ENCODE measurements around the gene RNASET2. TPM values are rescaled to one million over a fixed set of nuclear protein-coding genes. Genes with fewer than 3 reads are reported as not detected.

The RNASET2 gene
- total and polyA plus RNA-seq, 2 of the 13 experiments (the other 11 are each of a cell fraction or from before 2014, with no cell fraction given), result 44.6 to 597 TPM

- TF ChIP-seq TOE1 (CRISPR knock-in tag; IDR thresholded peaks at IDR 0.05), result no peak
- no peak for TF ChIP-seq MEF2D (CRISPR knock-in tag; IDR thresholded peaks at IDR 0.05)
- TF ChIP-seq MED8 (CRISPR knock-in tag; IDR thresholded peaks at IDR 0.05; ENCODE audit: insufficient replicate concordance), result no peak
- TF ChIP-seq SP4 (CRISPR knock-in tag; IDR thresholded peaks at IDR 0.05), result peak; percentile 44; the same call in 1 of the 2 replicates
- no peak for TF ChIP-seq ZFAT (CRISPR knock-in tag; conservative IDR thresholded peaks at IDR 0.05)
- TF ChIP-seq SIN3A (IDR thresholded peaks at IDR 0.05; ENCODE audit: borderline replicate concordance, low read depth, low read length), result 0 out of 2 replicates have a peak, but pooled peaks have one; percentile 22
- no peak for TF ChIP-seq ZNF562 (CRISPR knock-in tag; IDR thresholded peaks at IDR 0.05; ENCODE audit: borderline replicate concordance)
- peak; percentile 53 for TF ChIP-seq RAD21 (CRISPR knock-in tag; IDR thresholded peaks at IDR 0.05)
- TF ChIP-seq ZNF30 (CRISPR knock-in tag; IDR thresholded peaks at IDR 0.05), result no peak
- TF ChIP-seq CHCHD3 (CRISPR knock-in tag; IDR thresholded peaks at IDR 0.05), result no peak
- peak; percentile 40; the same call in 1 of the 2 replicates for TF ChIP-seq ZSCAN31 (CRISPR knock-in tag; IDR thresholded peaks at IDR 0.05; ENCODE audit: low read depth)
- TF ChIP-seq ZBTB37 (CRISPR knock-in tag; IDR thresholded peaks at IDR 0.05), result no peak
- no peak for TF ChIP-seq ZNF44 (CRISPR knock-in tag; IDR thresholded peaks at IDR 0.05)
- no peak for TF ChIP-seq ZNF512 (CRISPR knock-in tag; IDR thresholded peaks at IDR 0.05)
- no peak for TF ChIP-seq THRA (CRISPR knock-in tag; IDR thresholded peaks at IDR 0.05; ENCODE audit: borderline replicate concordance)
- no peak for TF ChIP-seq ATF3 (CRISPR knock-in tag; IDR thresholded peaks at IDR 0.05)
- TF ChIP-seq TBP (CRISPR knock-in tag; IDR thresholded peaks at IDR 0.05), result no peak
- TF ChIP-seq ZSCAN21 (CRISPR knock-in tag; IDR thresholded peaks at IDR 0.05; ENCODE audit: borderline replicate concordance), result no peak
- no peak for TF ChIP-seq ASH2L (IDR thresholded peaks at IDR 0.05; ENCODE audit: insufficient read length, low read depth, low read length)
- TF ChIP-seq NAIF1 (CRISPR knock-in tag; IDR thresholded peaks at IDR 0.05; ENCODE audit: borderline replicate concordance), result 0 out of 2 replicates have a peak, but pooled peaks have one; percentile 64
- no peak for TF ChIP-seq ZBTB49 (CRISPR knock-in tag; IDR thresholded peaks at IDR 0.05; ENCODE audit: borderline replicate concordance)
- TF ChIP-seq ATF5 (CRISPR knock-in tag; IDR thresholded peaks at IDR 0.05; ENCODE audit: low read depth), result no peak
- TF ChIP-seq SMAD3 (CRISPR knock-in tag; IDR thresholded peaks at IDR 0.05), result no peak
Measured at GRCh38 chr6:166997768-166998255, 41.5 kb upstream of the RNASET2 start (continued).

Measured in HepG2 (cell line).